GM23338 (cell line): Measurements from ENCODE around the gene CHD1. TPM values are rescaled to one million over a fixed set of nuclear protein-coding genes. Genes with fewer than 3 reads are reported as not detected.

Experiments
- ATAC-seq: fragments of 200-7000 bp; cut with Tn5 transposase; 3 replicates; pipeline ENCODE4 v1.9.1; 2020
- DNase-seq: peaks from one replicate; pipeline ENCODE4 v3.0.0-alpha.2; 2015; ENCODE audit warnings: low spot score
- H2AFZ ChIP-seq: fragments of 200-600 bp; sonication (generic); 2 replicates; pipeline ENCODE4 v1.8.0; 2016; ENCODE audit warnings: antibody characterized with exemption, mild to moderate bottlenecking, moderate library complexity
- H3F3A ChIP-seq: fragments of 200-600 bp; sonication (generic); replicated peaks from 2 replicates; pipeline ENCODE4 v1.8.0; 2017; ENCODE audit warnings: antibody characterized with exemption, mixed run types, low read depth
- H3K27ac ChIP-seq: fragments of 200-600 bp; sonication (generic); 2 replicates; pipeline ENCODE4 v1.6.1; 2016; ENCODE audit warnings: low read depth
- H3K27me3 ChIP-seq: fragments of 200-600 bp; sonication (generic); 2 replicates; pipeline ENCODE4 v1.8.0; 2016; ENCODE audit warnings: mild to moderate bottlenecking, mixed run types, moderate library complexity; ENCODE audit not compliant: insufficient read depth
- H3K36me3 ChIP-seq: fragments of 200-600 bp; sonication (generic); 2 replicates; pipeline ENCODE4 v1.8.0; 2016; ENCODE audit warnings: mild to moderate bottlenecking; ENCODE audit not compliant: insufficient read depth
- H3K4me1 ChIP-seq: fragments of 200-600 bp; sonication (generic); 2 replicates; pipeline ENCODE4 v1.8.0; 2016; ENCODE audit warnings: mild to moderate bottlenecking, moderate library complexity; ENCODE audit not compliant: insufficient read depth
- H3K4me2 ChIP-seq: fragments of 200-600 bp; sonication (generic); 2 replicates; pipeline ENCODE4 v1.7.1; 2017; ENCODE audit warnings: mixed run types
- H3K4me3 ChIP-seq: fragments of 200-600 bp; sonication (generic); 2 replicates; pipeline ENCODE4 v1.6.1; 2016; ENCODE audit warnings: mixed run types
- H3K79me2 ChIP-seq: fragments of 200-600 bp; sonication (generic); replicated peaks from 2 replicates; pipeline ENCODE4 v1.8.0; 2017; ENCODE audit warnings: mild to moderate bottlenecking; ENCODE audit not compliant: insufficient read depth
- H3K9me2 ChIP-seq: fragments of 200-600 bp; sonication (generic); 2 replicates; pipeline ENCODE4 v1.8.0; 2017; ENCODE audit not compliant: insufficient read depth
- H4K20me1 ChIP-seq: fragments of 200-600 bp; sonication (generic); replicated peaks from 2 replicates; pipeline ENCODE4 v1.8.0; 2017; ENCODE audit warnings: mild to moderate bottlenecking; ENCODE audit not compliant: insufficient read depth
- H3K27ac Mint-ChIP-seq: 2 replicates; pipeline ENCODE4 v1.8.0; 2020; ENCODE audit warnings: inconsistent platforms, mild to moderate bottlenecking, moderate library complexity, mixed read lengths
- H3K27me3 Mint-ChIP-seq: 3 replicates; pipeline ENCODE4 v1.8.0; 2022; ENCODE audit warnings: low read depth, mild to moderate bottlenecking, moderate library complexity, mixed read lengths, inconsistent platforms; ENCODE audit not compliant: insufficient read depth, poor library complexity
- H3K36me3 Mint-ChIP-seq: 3 replicates; pipeline ENCODE4 v1.8.0; 2021; ENCODE audit warnings: low read depth, mild to moderate bottlenecking, inconsistent platforms, moderate library complexity, mixed read lengths
- H3K4me1 Mint-ChIP-seq: 3 replicates; pipeline ENCODE4 v1.8.0; 2020; ENCODE audit warnings: mild to moderate bottlenecking, inconsistent platforms, mixed read lengths
- H3K4me3 Mint-ChIP-seq: 3 replicates; pipeline ENCODE4 v1.8.0; 2021; ENCODE audit warnings: moderate library complexity, mild to moderate bottlenecking, inconsistent platforms, mixed read lengths
- H3K9me3 Mint-ChIP-seq: 3 replicates; pipeline ENCODE4 v1.8.0; 2020; ENCODE audit warnings: moderate library complexity, mild to moderate bottlenecking, inconsistent platforms, mixed read lengths
- CREB1 ChIP-seq: fragments of 250-450 bp; sonication (Bioruptor Pico); IDR thresholded peaks from 2 replicates; pipeline ENCODE4 v1.5.0; 2020; ENCODE audit warnings: low read depth, mild to moderate bottlenecking, moderate library complexity
- JUNB ChIP-seq: IDR thresholded peaks from one replicate; pipeline ENCODE4 v1.6.1; 2016; ENCODE audit warnings: antibody characterized with exemption; ENCODE audit not compliant: unreplicated experiment
- POLR2AphosphoS5 ChIP-seq: IDR thresholded peaks from 2 replicates; pipeline ENCODE4 v1.6.1; 2016; ENCODE audit warnings: antibody characterized with exemption, low read depth
- STAT1 ChIP-seq: IDR thresholded peaks from one replicate; pipeline ENCODE4 v1.6.1; 2016; ENCODE audit warnings: antibody characterized with exemption; ENCODE audit not compliant: unreplicated experiment
- ZNF114 ChIP-seq: fragments of 250-450 bp; sonication (Bioruptor Pico); IDR thresholded peaks from 2 replicates; pipeline ENCODE4 v1.5.0; 2020; ENCODE audit warnings: mild to moderate bottlenecking, moderate library complexity
- ZNF331 ChIP-seq: fragments of 250-450 bp; sonication (Bioruptor Pico); IDR thresholded peaks from 2 replicates; pipeline ENCODE4 v1.5.0; 2020; ENCODE audit warnings: low read depth, mild to moderate bottlenecking, moderate library complexity
- ZNF462 ChIP-seq: fragments of 250-450 bp; sonication (Bioruptor Pico); IDR thresholded peaks from 2 replicates; pipeline ENCODE4 v1.5.0; 2020; ENCODE audit warnings: mild to moderate bottlenecking, moderate library complexity
- polyA plus RNA-seq: library from polyadenylated mRNA; unstranded; fragments of >200 nt; fragmentation: Nextera tagmentation; extraction: Ambion mirVana; gene quantifications from 2 replicates; pipeline ENCODE4 v1.2.1, GENCODE V29; 2016
- total RNA-seq: library from RNA; depleted of rRNA; stranded (reverse); fragments of >200 nt; shearing (Covaris generic); gene quantifications from 2 replicates; pipeline ENCODE4 v1.2.3, GENCODE V29; 2014
- TF ChIP-seq, protein P1 (sequence below): IDR thresholded peaks from 2 replicates; pipeline ENCODE4 v1.6.1; 2016; ENCODE audit warnings: antibody characterized with exemption
- TF ChIP-seq, protein P2 (sequence below): IDR thresholded peaks from one replicate; pipeline ENCODE4 v1.6.1; 2018; ENCODE audit warnings: antibody characterized with exemption; ENCODE audit not compliant: unreplicated experiment
- TF ChIP-seq, protein P3 (sequence below), 2 experiments: fragments of 200-600 bp in 1 of 2; sonication (generic) in 1 of 2; conservative IDR thresholded peaks; 2 replicates each; pipeline versions ENCODE4 v1.5.1 to v1.6.1; 2016 to 2017; ENCODE audit warnings: antibody characterized with exemption in 2 of 2, low read depth in 2 of 2, mild to moderate bottlenecking in 2 of 2, moderate library complexity in 1 of 2

Gene CHD1
- total and polyA plus RNA-seq, 2 experiments from 2014 or later = 36.4 to 75.6 TPM

DNA sequence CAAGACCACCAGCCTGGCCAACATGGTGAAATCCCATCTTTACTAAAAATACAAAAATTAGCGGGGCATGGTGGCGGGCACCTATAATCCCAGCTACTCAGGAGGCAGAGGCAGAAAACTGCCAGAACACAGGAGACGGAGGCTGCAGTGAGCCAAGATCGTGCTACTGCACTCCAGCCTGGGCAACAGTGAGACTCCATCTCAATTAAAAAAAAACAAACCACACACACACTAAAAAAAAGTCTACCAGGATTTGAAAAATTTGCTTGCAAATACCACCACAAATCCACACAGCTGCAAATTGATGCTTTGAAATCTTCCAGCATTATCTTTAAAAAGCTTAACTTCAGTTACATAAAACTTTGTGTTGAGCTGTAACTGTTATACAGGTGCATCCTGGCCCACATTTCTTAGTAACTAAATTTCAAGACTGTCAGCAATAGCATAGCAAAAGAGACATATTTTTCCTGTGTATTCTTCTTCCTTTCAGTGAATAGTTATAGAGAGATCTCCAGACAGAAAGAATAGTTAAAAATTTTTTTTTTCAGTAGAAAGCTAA lies 6.8 kb downstream of the CHD1 start (continued):
- TF ChIP-seq ZNF462 (no peak), STAT1 (no peak), POLR2AphosphoS5 (no peak), ZNF331 (no peak), JUNB (no peak)

DNA sequence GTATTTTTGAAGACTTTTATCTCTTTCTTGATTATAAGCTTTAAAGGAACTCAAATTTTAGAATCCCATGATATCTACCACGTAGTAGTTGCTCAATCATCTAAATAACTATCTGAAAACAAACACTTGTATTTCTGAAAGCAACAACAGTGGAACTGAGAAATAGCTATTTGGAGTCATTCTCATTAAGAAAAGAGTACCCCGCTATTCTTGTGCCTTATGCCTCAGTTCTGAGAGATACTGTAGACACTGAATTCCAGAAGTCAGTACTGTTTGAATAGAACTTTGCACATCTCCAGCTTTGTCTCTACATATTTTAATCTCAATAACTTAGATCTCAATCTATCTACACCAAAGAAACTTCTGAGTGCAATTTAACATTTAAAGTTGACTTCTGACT lies 11.4 kb downstream of the CHD1 start:
- peaks cover 2% of the 10 kb centered on the region for H3K27me3 Mint-ChIP-seq
- peaks cover 35% of the 10 kb centered on the region for H4K20me1 ChIP-seq
- H3K36me3 Mint-ChIP-seq = peaks cover 35% of the 10 kb centered on the region
- no peaks in the 10 kb centered on the region for H3K27me3 ChIP-seq
- H3F3A ChIP-seq = no peaks in the 10 kb centered on the region
- DNase-seq (no peak), ATAC-seq (no peak)
- no peak overlapping the region for H3K4me2 ChIP-seq
- H3K36me3 ChIP-seq = peaks cover 24% of the 10 kb centered on the region
- no peaks in the 10 kb centered on the region for H3K9me3 Mint-ChIP-seq
- H3K27ac Mint-ChIP-seq = no peak overlapping the region
- no peak overlapping the region for H3K27ac ChIP-seq
- H3K4me3 ChIP-seq = no peak overlapping the region
- no peaks in the 10 kb centered on the region for H3K9me2 ChIP-seq
- no peak overlapping the region for H2AFZ ChIP-seq
- H3K4me1 ChIP-seq = 0 out of 2 replicates have a peak, but pooled peaks cover 7% of the 10 kb centered on the region
- no peak overlapping the region for H3K4me3 Mint-ChIP-seq
- peaks cover 100% of the 10 kb centered on the region for H3K79me2 ChIP-seq
- peaks cover 3% of the 10 kb centered on the region; the same call in 1 of the 3 replicates for H3K4me1 Mint-ChIP-seq
- TF ChIP-seq, protein P1, sequence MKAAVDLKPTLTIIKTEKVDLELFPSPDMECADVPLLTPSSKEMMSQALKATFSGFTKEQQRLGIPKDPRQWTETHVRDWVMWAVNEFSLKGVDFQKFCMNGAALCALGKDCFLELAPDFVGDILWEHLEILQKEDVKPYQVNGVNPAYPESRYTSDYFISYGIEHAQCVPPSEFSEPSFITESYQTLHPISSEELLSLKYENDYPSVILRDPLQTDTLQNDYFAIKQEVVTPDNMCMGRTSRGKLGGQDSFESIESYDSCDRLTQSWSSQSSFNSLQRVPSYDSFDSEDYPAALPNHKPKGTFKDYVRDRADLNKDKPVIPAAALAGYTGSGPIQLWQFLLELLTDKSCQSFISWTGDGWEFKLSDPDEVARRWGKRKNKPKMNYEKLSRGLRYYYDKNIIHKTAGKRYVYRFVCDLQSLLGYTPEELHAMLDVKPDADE = no peak
- TF ChIP-seq CREB1 (CRISPR knock-in tag) (no peak), POLR2AphosphoS5 (no peak), ZNF331 (no peak), ZNF114 (CRISPR knock-in tag) (no peak)
- TF ChIP-seq, protein P2, sequence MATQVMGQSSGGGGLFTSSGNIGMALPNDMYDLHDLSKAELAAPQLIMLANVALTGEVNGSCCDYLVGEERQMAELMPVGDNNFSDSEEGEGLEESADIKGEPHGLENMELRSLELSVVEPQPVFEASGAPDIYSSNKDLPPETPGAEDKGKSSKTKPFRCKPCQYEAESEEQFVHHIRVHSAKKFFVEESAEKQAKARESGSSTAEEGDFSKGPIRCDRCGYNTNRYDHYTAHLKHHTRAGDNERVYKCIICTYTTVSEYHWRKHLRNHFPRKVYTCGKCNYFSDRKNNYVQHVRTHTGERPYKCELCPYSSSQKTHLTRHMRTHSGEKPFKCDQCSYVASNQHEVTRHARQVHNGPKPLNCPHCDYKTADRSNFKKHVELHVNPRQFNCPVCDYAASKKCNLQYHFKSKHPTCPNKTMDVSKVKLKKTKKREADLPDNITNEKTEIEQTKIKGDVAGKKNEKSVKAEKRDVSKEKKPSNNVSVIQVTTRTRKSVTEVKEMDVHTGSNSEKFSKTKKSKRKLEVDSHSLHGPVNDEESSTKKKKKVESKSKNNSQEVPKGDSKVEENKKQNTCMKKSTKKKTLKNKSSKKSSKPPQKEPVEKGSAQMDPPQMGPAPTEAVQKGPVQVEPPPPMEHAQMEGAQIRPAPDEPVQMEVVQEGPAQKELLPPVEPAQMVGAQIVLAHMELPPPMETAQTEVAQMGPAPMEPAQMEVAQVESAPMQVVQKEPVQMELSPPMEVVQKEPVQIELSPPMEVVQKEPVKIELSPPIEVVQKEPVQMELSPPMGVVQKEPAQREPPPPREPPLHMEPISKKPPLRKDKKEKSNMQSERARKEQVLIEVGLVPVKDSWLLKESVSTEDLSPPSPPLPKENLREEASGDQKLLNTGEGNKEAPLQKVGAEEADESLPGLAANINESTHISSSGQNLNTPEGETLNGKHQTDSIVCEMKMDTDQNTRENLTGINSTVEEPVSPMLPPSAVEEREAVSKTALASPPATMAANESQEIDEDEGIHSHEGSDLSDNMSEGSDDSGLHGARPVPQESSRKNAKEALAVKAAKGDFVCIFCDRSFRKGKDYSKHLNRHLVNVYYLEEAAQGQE = no peak
- TF ChIP-seq, protein P3, sequence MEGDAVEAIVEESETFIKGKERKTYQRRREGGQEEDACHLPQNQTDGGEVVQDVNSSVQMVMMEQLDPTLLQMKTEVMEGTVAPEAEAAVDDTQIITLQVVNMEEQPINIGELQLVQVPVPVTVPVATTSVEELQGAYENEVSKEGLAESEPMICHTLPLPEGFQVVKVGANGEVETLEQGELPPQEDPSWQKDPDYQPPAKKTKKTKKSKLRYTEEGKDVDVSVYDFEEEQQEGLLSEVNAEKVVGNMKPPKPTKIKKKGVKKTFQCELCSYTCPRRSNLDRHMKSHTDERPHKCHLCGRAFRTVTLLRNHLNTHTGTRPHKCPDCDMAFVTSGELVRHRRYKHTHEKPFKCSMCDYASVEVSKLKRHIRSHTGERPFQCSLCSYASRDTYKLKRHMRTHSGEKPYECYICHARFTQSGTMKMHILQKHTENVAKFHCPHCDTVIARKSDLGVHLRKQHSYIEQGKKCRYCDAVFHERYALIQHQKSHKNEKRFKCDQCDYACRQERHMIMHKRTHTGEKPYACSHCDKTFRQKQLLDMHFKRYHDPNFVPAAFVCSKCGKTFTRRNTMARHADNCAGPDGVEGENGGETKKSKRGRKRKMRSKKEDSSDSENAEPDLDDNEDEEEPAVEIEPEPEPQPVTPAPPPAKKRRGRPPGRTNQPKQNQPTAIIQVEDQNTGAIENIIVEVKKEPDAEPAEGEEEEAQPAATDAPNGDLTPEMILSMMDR (conservative IDR thresholded peaks at IDR 0.05; ENCODE audit: low read depth in 2 of 2) = no peak
